PFSK-1 (cell line): Measurements from ENCODE around the gene S100A13.

Source experiments
- FOXP2 ChIP-seq: optimal IDR thresholded peaks from 2 replicates; pipeline ENCODE3; 2011; ENCODE audit warnings: borderline replicate concordance, control low read depth, inconsistent platforms; ENCODE audit not compliant: insufficient read depth; ENCODE audit errors: extremely low read length, extremely low read depth
- POLR2AphosphoS5 ChIP-seq: IDR thresholded peaks from 2 replicates; pipeline ENCODE4 v1.6.1; 2012; ENCODE audit warnings: low read depth, mild to moderate bottlenecking, control low read depth, low read length, moderate library complexity
- SIN3A ChIP-seq: IDR thresholded peaks from 2 replicates; pipeline ENCODE4 v1.6.1; 2012; ENCODE audit warnings: mild to moderate bottlenecking, low read length, moderate library complexity, borderline replicate concordance; ENCODE audit not compliant: insufficient read depth
- TAF1 ChIP-seq: IDR thresholded peaks from 2 replicates; pipeline ENCODE4 v1.6.1; 2012; ENCODE audit warnings: low read length, control low read depth, borderline replicate concordance; ENCODE audit not compliant: insufficient read depth
- TF ChIP-seq, protein P1 (sequence below), 2 experiments: IDR thresholded peaks; 2 replicates each; pipeline versions ENCODE4 v1.6.1 to v1.8.0; 2011 to 2012; ENCODE audit warnings: low read depth in 2 of 2, low read length in 2 of 2, control low read depth in 1 of 2, inconsistent platforms in 1 of 2, mild to moderate bottlenecking in 1 of 2, moderate library complexity in 1 of 2; ENCODE audit not compliant: insufficient read depth in 1 of 2

S100A13 gene

DNA sequence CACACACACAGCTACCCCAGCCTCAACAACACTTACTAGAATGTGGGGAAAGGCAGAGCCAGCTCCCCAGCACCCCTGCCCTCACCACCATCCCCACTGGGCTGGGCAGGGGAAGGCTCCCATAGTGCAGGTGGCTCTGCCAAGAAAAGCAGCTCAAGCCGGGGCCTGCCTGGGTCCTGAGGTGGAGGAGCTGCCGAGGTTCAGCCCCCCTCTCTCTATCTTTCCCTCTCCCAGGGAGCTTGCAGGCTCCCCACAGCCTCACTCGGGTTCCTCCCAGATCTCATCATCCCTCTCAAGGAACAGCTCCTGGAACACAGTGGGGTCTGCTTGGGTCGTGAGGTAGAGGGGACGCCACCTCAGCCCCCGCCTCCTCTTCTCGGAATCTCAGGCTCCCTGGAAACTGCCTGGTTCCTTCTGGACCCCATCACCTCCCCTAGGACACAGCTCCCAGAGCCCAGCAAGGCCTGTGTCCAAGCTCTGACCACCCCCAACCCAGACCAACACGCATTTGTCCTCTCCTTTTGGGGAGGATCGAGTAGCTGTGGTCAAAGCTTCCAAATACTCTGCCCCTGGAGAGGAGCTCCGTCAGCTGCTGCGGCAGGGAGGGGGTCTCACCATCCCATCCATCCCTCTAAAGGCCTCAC lies 15.1 kb downstream of the S100A13 start:
- TF ChIP-seq TAF1 (no peak), SIN3A (no peak), FOXP2 (no peak), POLR2AphosphoS5 (no peak)
- TF ChIP-seq, protein P1, sequence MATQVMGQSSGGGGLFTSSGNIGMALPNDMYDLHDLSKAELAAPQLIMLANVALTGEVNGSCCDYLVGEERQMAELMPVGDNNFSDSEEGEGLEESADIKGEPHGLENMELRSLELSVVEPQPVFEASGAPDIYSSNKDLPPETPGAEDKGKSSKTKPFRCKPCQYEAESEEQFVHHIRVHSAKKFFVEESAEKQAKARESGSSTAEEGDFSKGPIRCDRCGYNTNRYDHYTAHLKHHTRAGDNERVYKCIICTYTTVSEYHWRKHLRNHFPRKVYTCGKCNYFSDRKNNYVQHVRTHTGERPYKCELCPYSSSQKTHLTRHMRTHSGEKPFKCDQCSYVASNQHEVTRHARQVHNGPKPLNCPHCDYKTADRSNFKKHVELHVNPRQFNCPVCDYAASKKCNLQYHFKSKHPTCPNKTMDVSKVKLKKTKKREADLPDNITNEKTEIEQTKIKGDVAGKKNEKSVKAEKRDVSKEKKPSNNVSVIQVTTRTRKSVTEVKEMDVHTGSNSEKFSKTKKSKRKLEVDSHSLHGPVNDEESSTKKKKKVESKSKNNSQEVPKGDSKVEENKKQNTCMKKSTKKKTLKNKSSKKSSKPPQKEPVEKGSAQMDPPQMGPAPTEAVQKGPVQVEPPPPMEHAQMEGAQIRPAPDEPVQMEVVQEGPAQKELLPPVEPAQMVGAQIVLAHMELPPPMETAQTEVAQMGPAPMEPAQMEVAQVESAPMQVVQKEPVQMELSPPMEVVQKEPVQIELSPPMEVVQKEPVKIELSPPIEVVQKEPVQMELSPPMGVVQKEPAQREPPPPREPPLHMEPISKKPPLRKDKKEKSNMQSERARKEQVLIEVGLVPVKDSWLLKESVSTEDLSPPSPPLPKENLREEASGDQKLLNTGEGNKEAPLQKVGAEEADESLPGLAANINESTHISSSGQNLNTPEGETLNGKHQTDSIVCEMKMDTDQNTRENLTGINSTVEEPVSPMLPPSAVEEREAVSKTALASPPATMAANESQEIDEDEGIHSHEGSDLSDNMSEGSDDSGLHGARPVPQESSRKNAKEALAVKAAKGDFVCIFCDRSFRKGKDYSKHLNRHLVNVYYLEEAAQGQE (IDR thresholded peaks at IDR 0.05; ENCODE audit: insufficient read depth in 1 of 2, low read depth in 2 of 2, low read length in 2 of 2), result no peak

DNA sequence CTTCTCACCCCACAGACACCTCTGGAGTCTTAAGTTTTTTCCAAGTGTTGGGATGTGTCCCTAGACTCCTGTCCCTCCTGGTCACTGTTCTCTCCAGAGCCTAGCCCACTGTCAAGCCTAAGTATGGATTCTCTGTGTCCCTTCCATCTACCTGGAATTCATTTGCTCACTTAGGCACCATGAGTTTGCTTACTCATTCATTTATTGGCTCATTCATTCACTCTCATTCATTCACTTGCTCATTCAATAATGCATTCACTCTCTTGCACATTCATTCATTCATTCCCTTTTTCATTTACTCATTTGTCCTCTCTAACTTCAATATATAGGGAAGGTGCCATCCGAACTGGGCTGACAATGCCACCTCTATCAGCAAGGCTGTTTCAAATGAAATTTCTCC lies 15.9 kb downstream of the S100A13 start:
- TF ChIP-seq FOXP2 (no peak), POLR2AphosphoS5 (no peak), SIN3A (no peak), TAF1 (no peak)
- TF ChIP-seq, protein P1 (IDR thresholded peaks at IDR 0.05; ENCODE audit: insufficient read depth in 1 of 2, low read depth in 2 of 2, low read length in 2 of 2), result no peak

DNA sequence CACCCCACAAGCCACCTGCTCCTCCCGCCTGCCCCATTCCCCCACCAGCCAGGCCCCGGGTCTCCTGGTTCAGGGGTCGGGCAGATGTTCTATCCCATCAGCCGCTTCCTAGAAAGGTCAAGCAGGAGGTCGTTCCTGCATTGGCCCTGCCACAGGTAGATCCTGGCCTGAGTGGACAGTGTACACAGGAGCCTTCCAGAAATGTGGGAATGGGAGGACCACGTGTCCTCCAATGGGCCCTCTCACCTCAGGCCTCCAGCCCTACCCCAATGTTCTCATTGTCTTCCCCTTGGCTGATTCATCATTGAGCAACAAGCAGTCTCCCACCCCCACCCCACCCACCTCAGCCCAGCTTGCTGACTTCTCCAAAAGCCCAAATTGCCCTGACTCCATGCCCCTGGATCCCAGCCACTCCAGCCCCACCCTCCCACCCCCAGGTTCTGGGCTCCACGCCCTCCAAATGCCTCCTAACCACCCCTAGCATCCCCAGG lies 16.4 kb downstream of the S100A13 start:
- TF ChIP-seq TAF1, result no peak
- TF ChIP-seq, protein P1 (IDR thresholded peaks at IDR 0.05; ENCODE audit: insufficient read depth in 1 of 2, low read depth in 2 of 2, low read length in 2 of 2), result no peak
- TF ChIP-seq POLR2AphosphoS5, result no peak

DNA sequence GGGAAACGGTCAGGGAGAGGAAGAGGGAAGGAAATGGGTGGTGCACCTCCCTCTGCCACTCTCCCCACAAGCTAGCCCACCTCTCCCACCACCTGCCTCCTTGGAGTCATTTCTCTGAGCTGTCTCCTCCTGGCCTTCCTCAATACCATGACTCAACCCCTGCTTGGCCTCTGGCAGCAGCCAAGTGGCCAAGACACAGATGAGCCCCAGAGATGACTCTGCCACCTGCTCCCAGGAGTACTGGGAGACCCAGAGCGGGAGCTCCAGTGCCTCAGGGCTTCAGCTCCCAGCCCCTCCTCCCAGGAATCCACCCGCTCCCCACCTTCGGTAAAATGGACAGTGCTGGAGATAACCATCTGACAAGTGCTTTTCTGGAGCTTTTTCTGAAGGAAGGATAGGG lies 17.0 kb downstream of the S100A13 start:
- TF ChIP-seq TAF1 (no peak), SIN3A (no peak), POLR2AphosphoS5 (no peak), FOXP2 (no peak)
- TF ChIP-seq, protein P1 (IDR thresholded peaks at IDR 0.05; ENCODE audit: insufficient read depth in 1 of 2, low read depth in 2 of 2, low read length in 2 of 2), result no peak

DNA sequence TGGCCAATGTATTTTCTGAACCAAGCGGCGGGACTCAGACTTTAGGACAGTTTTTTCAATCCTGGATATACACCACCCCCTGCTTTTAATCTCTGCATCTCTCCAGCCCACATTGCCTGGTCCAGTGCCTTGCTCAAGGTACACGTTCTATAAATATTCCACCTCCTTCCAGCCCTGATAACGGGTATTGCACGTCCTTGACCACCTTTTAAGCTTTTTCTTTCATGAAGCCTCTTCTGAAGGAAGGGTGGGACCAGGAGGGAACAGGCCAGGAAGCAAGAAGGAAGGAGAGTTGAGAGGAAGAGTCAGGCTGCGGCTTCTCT lies 17.8 kb downstream of the S100A13 start:
- no peak for TF ChIP-seq POLR2AphosphoS5
- no peak for TF ChIP-seq FOXP2
- TF ChIP-seq, protein P1 (IDR thresholded peaks at IDR 0.05; ENCODE audit: insufficient read depth in 1 of 2, low read depth in 2 of 2, low read length in 2 of 2), result no peak
- TF ChIP-seq TAF1, result no peak
- TF ChIP-seq SIN3A, result no peak
